Measurements from ENCODE around the gene MACROH2A2. TPM values are rescaled to one million over a fixed set of nuclear protein-coding genes. Genes with fewer than 3 reads are reported as not detected.

MACROH2A2 gene
- total and polyA plus RNA-seq, 2 of the 13 experiments (the other 11 are each of a cell fraction or from before 2014, with no cell fraction given), result 9.8 to 43.1 TPM

DNA sequence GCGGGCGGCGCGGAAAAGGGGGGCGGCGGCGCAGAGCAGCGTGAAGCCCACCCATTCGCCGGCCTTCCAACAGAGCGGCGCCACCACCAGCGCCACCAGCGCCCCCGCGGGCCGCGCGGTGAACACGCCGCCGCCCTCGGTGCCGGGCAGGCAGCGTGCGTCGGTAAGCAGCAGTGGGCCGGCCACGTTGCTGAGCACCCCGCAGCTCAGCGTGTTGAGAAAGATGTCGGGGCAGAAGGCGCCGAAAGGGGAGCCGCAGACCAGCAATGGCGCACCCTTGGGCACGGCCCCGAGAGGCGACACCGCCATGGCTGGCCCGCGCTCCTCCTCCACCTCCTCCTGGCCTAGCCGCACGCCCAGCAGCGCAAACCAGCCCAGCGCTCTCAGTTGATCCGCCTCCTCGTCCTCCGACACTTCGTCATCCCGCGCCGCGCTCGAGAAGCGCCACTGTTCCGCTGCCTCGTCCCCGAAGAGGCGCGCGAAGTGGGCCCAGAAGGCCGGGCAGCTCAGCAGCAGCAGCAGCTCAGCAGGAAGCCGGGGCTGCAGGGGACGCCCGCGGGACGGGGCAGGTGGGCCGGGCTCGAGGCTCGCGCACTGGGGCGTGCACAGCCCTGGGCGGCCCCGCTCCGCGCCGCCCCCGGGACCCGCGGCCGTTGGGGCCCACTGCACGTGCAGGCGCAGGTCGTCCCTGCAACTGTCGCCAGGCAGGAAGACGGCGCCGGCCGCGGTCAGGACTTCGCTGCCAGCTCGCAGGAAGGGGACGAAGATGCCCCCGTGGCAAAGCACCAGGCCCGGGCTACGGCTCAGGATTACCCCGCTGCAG, 93.2 kb downstream of the MACROH2A2 start (continued):
- TF ChIP-seq, protein P1, sequence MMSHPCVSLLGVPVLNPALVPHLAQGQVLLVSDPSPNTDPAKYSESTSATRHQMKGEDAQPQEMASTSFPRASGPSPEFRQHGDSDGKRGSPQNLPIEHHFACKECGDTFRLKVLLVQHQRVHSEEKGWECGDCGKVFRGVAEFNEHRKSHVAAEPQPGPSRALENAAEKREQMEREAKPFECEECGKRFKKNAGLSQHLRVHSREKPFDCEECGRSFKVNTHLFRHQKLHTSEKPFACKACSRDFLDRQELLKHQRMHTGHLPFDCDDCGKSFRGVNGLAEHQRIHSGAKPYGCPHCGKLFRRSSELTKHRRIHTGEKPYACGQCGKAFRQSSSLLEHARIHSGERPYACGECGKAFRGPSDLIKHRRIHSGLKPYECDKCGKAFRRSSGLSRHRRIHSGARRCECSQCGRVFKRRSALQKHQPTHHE (CRISPR knock-in tag; IDR thresholded peaks at IDR 0.05; ENCODE audit: borderline replicate concordance), result peak; percentile 93; the same call in 1 of the 2 replicates
- TF ChIP-seq, protein P2, sequence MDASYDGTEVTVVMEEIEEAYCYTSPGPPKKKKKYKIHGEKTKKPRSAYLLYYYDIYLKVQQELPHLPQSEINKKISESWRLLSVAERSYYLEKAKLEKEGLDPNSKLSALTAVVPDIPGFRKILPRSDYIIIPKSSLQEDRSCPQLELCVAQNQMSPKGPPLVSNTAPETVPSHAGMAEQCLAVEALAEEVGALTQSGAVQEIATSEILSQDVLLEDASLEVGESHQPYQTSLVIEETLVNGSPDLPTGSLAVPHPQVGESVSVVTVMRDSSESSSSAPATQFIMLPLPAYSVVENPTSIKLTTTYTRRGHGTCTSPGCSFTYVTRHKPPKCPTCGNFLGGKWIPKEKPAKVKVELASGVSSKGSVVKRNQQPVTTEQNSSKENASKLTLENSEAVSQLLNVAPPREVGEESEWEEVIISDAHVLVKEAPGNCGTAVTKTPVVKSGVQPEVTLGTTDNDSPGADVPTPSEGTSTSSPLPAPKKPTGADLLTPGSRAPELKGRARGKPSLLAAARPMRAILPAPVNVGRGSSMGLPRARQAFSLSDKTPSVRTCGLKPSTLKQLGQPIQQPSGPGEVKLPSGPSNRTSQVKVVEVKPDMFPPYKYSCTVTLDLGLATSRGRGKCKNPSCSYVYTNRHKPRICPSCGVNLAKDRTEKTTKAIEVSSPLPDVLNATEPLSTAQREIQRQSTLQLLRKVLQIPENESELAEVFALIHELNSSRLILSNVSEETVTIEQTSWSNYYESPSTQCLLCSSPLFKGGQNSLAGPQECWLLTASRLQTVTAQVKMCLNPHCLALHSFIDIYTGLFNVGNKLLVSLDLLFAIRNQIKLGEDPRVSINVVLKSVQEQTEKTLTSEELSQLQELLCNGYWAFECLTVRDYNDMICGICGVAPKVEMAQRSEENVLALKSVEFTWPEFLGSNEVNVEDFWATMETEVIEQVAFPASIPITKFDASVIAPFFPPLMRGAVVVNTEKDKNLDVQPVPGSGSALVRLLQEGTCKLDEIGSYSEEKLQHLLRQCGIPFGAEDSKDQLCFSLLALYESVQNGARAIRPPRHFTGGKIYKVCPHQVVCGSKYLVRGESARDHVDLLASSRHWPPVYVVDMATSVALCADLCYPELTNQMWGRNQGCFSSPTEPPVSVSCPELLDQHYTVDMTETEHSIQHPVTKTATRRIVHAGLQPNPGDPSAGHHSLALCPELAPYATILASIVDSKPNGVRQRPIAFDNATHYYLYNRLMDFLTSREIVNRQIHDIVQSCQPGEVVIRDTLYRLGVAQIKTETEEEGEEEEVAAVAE (CRISPR knock-in tag; IDR thresholded peaks at IDR 0.05; ENCODE audit: borderline replicate concordance), result no peak; the same call in 1 of the 2 replicates
- TF ChIP-seq RCOR2 (CRISPR knock-in tag; IDR thresholded peaks at IDR 0.05), result no peak
- TF ChIP-seq, protein P3, sequence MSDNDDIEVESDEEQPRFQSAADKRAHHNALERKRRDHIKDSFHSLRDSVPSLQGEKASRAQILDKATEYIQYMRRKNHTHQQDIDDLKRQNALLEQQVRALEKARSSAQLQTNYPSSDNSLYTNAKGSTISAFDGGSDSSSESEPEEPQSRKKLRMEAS (IDR thresholded peaks at IDR 0.05), result peak; percentile 95
- TF ChIP-seq NR2F6 (IDR thresholded peaks at IDR 0.05), result no peak
- TF ChIP-seq NR2F6 (CRISPR knock-in tag; IDR thresholded peaks at IDR 0.05), result no peak
- TF ChIP-seq, protein P4, sequence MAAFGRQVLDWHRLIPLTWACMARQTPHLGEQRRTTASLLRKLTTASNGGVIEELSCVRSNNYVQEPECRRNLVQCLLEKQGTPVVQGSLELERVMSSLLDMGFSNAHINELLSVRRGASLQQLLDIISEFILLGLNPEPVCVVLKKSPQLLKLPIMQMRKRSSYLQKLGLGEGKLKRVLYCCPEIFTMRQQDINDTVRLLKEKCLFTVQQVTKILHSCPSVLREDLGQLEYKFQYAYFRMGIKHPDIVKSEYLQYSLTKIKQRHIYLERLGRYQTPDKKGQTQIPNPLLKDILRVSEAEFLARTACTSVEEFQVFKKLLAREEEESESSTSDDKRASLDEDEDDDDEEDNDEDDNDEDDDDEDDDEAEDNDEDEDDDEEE (CRISPR knock-in tag; IDR thresholded peaks at IDR 0.05), result no peak; the same call in 1 of the 2 replicates
- peak; percentile 57; the same call in 1 of the 2 replicates for TF ChIP-seq ERF (CRISPR knock-in tag; IDR thresholded peaks at IDR 0.05)
- TF ChIP-seq, protein P5, sequence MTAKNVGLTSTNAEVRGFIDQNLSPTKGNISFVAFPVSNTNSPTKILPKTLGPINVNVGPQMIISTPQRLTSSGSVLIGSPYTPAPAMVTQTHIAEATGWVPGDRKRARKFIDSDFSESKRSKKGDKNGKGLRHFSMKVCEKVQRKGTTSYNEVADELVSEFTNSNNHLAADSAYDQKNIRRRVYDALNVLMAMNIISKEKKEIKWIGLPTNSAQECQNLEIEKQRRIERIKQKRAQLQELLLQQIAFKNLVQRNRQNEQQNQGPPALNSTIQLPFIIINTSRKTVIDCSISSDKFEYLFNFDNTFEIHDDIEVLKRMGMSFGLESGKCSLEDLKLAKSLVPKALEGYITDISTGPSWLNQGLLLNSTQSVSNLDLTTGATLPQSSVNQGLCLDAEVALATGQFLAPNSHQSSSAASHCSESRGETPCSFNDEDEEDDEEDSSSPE (CRISPR knock-in tag; IDR thresholded peaks at IDR 0.05), result peak; percentile 66
- TF ChIP-seq, protein P6, sequence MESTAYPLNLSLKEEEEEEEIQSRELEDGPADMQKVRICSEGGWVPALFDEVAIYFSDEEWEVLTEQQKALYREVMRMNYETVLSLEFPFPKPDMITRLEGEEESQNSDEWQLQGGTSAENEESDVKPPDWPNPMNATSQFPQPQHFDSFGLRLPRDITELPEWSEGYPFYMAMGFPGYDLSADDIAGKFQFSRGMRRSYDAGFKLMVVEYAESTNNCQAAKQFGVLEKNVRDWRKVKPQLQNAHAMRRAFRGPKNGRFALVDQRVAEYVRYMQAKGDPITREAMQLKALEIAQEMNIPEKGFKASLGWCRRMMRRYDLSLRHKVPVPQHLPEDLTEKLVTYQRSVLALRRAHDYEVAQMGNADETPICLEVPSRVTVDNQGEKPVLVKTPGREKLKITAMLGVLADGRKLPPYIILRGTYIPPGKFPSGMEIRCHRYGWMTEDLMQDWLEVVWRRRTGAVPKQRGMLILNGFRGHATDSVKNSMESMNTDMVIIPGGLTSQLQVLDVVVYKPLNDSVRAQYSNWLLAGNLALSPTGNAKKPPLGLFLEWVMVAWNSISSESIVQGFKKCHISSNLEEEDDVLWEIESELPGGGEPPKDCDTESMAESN (CRISPR knock-in tag; conservative IDR thresholded peaks at IDR 0.05), result peak; percentile 66; the same call in 1 of the 2 replicates
- TF ChIP-seq PITX1 (CRISPR knock-in tag; IDR thresholded peaks at IDR 0.05), result no peak
- peak; percentile 42; the same call in 1 of the 2 replicates for TF ChIP-seq ZFP36L1 (CRISPR knock-in tag; IDR thresholded peaks at IDR 0.05)
- peak; percentile 47; the same call in 1 of the 2 replicates for TF ChIP-seq IRF2 (CRISPR knock-in tag; IDR thresholded peaks at IDR 0.05)
- TF ChIP-seq ZNF350 (CRISPR knock-in tag; IDR thresholded peaks at IDR 0.05; ENCODE audit: borderline replicate concordance, low read depth), result no peak
- no peak for TF ChIP-seq ZBTB21 (CRISPR knock-in tag; IDR thresholded peaks at IDR 0.05)
